DMS153 (cell line): ENCODE measurements around the gene RBKS.

Experiments
- DNase-seq: peaks from one replicate; lab custom pipeline; 2025; lab: John Stamatoyannopoulos, UW

RBKS gene

DNA sequence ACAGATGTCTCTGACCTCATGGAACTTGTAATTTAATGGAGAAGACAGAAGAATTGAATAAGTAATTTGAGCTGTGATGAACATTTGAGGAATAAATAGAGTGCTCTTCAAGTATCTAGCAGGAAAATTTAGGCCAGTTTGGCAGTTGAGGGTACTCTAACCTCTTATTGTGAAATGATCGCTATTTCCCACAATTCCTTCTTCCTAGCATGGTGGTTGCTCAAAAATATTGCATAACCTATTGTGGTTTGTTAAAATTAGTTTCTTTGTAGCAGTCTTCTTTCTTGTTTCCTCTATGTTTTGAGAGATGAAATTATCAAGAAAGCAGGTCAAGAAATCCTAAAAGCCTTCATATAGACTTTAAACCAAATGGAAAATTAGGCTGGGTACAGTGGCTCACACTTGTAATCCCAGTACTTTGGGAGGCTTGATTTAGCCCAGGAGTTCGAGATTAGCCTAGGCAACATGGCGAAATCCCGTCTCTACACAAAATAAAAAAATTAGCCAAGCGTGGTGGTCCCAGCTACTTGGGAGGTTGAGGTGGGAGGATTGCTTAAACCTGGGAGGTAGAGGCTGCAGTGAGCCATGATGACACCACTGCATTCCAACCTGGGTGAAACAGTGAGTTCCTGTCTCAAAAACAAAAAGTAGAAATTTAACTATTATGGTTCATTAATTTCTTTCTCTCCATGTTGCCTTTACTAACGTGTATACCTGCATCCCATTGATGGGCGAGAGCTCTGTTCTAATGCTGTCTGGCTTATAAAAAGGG, 58.7 kb downstream of the RBKS start:
- no peak for DNase-seq

DNA sequence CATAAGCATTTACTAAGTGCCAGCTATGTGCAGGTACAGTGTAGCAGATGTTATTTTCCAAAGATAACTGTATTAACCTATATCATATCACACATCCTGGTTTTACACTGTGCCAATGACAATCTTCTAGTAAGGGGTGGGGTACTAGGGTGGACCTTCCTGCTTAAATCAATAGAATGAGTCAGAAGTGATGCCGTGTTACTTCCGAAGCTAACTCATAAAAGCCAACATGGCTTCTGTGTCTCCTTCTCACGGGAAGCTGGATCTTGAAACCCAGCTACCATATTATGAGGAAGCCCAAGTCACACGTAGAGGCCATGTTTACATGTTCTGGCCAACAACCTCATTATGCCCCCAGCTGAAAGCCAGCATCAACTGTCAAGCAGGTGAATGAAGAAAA, 59.5 kb downstream of the RBKS start:
- DNase-seq, result no peak

DNA sequence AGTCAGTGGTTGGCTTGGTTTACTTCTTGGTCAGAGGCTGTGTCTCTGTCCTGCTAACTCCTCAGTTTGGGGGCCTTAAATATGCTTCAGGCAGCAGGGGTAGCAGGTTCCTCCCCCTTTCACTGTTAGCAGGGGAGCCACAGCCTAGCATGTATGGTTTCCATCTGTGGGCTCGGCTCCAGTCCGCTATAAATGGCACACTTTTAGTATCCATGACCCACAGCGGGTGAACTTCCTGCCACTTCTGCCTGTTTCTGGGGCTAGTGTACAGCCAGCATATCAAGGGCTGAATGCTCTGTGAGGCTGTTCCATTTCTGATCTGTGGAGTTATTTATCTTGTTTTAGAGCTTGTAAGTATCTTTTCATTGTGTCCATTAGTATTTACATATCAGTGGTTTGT, 60.4 kb downstream of the RBKS start:
- no peak for DNase-seq

DNA sequence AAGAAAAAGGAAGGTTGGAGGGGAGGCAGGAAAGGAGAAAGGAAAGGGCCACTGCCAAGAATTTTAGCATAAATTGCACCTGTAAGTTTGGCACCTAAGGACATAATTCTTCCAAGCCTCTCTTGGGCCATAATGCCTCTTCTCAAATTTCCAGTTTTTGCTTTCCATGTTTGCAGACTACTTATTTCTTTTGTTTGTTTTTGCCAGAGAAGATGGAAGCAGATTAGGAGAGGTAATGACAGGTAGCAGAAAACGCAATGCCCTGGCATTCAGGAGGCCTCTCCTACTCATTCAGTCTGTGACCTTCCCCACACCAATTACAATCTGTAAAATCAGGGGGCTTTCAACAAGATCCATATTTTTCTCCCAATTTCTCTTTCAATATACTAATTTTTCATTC, 61.9 kb downstream of the RBKS start:
- DNase-seq, result peak; percentile 11

DNA sequence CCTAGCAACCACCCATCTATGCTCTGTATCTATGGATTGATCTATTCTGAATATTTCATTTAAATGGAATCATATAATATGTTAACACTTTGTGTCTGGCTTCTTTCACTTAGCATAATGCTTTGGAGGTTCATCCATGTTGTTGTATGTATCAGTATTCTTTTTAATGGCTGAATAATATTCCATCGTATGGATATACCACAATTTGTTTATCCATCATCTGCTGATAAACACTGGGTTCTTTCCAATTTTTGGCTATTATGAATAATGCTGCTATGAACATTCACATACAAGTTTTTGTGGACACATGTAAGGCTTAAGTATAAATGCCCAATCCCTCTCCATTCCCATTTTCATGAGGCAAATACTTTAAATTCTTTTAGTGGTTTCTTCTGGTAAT, 65.8 kb downstream of the RBKS start:
- no peak for DNase-seq

DNA sequence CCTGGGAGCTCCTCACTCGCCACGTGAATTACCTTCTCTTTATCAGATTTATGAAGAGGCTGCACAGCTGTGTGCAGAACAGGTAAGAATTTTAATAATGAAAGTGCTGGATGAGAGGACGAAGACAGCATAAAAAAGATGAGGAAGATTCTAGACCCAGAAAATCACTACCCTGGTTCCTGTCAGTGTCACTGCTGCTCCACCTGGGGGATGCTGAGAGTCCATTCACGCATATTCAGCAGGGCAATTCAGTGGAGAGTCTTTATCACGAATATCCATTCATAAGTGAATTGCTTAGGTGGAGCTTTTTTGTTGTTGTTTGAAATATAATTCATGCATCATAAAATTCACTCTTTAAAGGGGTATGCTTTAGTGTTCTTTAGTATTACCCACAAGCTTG, 66.6 kb downstream of the RBKS start:
- DNase-seq, result no peak

DNA sequence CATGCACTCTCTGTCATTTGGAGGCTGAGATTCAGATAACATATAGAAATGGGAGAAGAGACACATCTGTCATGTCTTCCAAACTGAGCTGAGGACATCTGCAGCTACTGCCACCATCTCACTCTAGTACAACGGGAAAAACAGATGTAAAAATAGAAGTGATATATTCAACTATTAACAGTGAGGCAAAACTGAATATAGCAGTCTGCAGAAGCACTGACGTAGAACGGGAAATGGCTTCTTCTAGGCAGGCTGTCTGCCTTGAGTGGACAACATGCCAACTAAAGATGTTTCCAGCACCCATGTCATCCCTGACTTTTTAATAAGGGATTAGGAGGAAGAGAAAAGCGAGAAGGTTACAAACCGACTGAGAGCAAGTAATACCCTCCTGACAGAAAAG, 67.1 kb downstream of the RBKS start:
- no peak for DNase-seq

DNA sequence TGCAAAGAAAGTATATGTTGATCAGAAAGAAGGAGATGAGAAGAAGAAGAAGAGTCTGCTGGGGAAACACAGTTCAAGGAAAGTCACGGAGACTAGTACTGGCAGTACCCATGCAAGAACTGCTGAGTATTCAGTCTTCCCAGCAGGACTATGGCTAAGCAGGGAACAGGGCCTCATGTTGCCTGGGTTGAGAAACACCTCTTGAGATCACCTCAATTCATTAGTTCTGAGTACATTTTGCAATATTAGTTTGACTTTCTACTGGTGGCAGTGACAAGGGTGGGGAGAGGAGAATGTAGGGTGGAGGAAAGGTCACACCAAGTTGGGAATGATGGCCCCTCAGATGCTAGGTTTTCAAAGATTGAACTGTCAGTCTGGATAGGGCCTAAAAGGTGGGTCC, 68.1 kb downstream of the RBKS start:
- no peak for DNase-seq

DNA sequence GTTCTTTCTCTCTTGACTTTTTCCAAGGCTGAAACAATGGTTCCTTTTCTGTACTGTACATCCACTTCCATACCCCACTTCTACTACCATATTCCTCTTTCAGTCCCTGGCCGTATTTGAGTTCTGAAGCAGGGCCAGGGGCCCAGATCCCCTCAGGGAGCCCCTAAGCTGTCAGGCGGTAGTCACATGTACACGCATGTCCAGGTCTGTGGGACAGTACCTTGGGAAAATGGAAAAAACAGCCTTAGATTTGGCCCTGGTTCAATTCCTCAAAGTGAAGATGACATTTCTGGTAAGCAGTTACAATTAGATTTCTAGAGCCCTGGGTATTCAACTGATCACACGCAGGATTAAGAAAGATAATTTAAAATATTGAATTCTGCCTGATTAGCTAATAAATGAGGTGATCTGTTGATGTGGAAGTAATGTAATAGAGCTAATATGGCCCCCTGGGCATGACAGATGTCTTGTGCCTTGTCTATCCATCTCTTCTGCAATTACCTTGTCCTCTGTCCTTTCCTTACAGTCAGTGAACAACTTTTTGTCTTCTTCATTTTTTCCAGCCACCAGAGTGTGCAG, 74.2 kb downstream of the RBKS start:
- DNase-seq, result no peak

DNA sequence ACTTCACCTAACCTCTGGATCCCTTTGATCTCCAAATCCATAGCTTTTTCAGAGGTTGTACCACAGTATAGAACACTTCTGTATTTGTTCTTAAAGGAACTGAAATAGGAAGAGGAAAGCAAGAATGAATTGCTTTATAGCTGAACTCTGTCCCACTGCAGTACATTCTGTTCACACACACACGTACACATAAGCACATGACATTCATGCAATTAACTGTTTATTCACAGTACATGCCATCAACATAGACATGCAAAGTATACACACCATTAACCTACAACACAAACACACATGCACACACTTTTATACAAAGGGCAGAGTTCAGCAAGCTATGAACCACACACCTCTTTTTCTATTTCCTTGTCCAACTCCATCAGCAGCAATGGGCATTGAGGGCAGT, 75.4 kb downstream of the RBKS start:
- no peak for DNase-seq

DNA sequence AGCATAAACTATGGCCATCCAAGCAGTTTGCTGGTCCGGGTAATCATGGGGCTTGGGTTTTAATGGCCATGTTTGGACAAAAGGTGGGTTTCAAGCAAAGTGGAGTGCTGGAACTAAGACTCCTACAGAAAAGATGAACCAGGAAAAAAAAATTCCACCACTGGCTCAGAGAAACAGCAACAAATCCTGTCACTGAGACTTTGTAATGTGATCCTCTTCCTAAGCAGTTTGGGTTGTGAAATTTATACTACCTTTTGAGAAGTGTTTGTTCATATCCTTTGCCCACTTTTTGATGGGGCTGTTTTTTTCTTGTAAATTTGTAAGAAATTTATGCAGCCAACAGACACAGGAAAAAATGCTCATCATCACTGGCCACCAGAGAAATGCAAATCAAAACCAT, 78.4 kb downstream of the RBKS start:
- no peak for DNase-seq

DNA sequence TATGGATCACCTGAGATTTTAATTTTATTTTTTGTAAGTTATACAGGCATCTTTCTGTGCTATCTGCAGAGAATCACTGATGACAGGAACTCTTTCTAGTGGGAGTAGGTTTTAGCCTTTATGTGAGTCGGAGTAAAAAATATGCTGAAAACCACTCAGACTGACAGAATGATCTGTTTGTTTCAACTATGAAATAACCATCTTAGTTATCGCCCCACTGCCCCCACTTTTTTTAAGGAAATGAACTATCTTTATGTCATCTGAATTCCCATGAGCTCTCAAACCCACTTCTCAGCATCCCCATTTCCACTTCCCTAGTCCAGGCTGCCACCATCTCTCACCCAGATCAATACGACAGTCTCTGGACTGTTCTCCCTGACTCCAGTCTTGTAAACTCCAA, 79.7 kb downstream of the RBKS start:
- no peak for DNase-seq

DNA sequence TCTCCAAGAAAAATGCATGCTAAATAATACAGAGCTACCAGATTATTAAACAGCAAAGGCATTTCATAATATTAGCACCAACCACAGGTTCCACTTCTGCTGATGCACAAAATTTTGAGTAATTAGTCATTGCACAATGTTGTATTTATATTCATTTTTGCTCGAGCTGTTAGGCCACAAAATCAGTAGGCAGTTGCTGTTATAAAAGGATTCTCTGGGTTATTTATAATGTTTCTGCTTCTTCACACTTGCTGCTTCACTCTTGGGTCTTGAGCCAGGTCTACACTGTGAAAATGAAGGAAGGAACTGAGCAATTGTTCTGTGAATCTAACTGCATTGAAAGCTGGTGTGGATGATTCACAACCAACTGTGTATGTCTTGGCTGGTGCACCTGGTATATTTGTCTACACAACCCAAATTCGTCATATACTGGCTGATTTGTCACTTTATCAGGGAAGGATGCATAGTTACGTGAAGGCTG, 80.4 kb downstream of the RBKS start:
- DNase-seq, result no peak

DNA sequence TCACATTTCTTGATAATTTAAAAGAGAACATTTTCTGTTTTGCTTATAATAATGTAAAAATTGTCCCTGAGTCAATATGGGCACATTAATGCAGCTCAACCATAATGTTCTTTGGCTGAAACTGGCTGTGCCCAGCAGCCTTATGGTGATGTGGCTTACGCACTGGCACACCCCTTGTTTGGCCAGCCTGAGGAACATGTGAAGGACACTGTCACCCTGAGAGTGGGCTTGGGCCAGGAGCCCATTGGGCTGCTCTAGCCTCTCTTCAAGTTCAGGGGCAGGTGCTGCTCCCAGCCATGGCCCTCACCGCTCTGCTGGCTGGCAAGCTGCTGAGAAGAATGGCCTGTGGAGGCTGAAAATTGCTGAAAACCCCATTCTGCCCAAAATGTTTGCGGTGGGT, 81.2 kb downstream of the RBKS start:
- DNase-seq, result no peak

DNA sequence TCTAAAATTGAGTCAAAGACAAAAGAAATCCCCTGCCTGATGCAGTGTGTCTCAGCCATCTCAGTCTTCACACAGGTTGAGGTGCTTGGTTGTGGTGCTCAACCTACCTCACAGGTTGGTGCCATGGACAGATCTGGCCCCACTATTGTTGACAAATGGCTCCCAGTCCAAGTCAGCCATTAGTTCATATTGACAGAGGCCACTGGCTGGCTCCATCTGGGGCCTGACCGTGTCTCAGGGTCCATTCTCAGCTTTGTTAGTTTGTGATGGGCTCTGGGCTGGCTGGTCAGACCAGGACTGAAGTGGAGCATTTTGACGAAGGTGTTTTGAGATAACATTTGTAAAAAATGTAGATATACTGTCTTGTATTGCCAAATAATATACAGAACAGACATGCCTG, 81.8 kb downstream of the RBKS start:
- DNase-seq, result no peak

DNA sequence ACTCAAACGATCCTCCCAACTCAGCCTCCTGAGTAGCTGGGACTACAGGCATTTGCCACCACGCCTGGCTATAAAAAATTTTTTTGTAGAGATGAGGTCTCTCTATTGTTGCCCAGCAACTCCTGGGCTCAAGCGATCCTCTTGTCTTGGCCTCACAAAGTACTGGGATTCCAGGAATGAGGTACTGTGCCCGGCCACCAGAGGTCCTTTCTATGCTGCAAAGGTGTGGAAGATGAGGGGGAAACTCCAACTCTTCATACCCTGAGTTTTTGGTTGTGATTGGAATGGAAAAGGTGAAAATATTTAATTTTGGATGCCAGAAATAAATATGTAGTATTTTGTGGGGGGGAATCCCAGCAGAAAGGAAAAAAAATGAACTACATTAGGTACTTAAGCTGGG, 82.7 kb downstream of the RBKS start:
- DNase-seq, result no peak

DNA sequence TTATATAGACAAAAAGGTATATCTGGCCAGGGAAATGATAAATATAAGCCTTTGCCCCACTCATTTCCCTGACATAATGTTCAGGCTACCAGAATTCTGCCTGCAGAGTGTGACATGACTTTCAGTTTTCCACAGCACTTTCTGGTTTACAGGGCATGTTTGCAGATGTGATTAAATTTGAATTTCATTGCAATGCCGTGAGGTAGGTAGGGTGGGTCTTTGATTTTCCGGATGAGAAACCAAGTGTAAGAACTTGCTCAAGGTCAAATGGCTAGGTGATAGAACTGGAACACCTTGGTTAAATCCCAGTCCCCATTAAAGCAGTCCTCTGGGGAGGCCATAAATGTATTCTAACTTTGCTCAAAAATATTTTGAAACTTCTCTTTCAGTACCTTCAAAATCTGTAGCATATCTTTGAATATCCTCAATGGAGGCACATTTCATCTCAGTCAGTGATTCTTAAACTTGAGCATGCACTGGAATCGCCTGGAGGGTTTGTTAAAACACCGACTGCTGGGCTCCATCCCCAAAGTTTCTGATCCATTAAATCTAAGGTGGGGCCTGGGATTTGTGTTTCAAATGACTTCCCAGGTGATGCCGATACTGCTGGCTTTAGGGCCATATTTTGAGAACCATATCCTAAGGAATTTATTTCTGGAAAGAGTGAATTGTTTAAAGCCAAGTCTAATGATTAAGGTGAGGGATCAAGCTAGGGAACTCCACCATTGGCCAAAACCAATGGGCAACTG, 83.7 kb downstream of the RBKS start:
- DNase-seq, result no peak

DNA sequence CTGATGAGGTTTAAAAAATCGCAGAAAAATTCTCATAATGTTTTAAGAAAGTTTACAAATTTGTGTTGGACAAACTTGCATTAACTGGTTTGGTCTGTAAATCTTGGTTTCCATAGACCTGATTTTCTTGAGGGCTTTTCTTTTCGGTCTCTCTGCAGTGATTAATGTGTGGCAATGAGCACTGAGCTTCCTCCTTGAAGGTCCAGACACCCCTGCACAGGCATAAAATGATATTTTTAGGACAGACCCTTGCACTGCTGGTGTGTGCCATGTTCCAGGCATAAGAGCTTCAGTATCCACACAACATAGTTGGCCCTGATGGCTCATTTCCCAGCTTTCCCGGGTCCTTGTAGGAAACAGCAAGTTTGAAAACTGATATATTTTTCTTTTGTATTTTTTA, 85.0 kb downstream of the RBKS start:
- DNase-seq, result no peak

DNA sequence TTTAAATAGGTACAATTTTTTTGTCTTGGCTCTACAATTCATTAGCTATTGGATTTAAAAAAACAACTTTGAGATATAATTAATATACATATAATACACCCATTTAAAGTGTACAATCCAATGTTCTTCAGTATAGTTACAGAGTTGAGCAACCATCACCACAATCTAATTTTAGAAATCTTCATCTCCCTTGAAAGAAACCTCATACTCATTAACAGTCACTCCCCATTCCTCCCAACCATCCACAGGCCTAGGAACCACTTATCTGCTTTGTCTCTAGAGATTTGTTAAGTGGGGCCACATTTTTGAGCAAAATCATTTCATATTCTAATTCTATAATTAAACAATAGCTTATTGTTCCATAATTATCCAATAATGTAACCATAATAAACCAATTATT, 86.0 kb downstream of the RBKS start:
- no peak for DNase-seq

DNA sequence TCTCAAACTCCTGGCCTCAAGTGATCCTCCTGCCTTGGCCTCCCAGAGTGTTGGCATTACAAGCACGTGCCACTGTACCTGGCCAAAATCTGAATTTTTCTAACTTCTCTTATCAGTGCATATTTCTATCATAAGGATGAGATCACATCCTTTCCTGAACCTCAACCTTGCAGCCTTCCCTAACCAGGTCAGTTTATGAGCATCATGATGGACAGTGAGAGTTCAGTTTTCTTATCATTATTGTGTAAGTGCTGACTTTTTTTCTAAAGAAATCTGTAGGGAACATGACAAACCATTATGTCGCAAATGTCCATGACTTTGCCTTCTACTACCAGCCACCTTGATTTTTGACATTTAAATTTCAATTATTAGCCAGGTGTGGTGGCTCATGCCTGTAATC, 87.1 kb downstream of the RBKS start:
- DNase-seq, result no peak

DNA sequence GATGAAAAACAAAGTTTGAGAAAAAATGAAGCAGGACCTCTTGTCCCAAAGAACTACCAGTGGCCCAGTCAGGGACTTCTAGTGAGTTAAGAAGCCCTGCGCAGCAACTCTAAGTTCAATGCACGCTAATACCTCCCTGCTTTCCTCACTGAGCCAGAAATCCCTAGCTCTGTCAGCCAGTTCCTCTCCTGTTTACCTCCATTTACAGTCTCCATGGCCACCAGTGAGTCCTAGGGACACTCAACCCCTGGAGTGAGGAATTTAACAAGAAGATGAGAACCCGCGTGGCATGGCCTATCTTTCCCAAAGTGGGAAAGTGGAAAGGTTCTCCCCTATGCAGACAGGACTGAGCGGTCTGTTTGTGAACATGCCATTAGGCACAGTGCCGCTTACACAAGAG, 87.6 kb downstream of the RBKS start:
- no peak for DNase-seq

DNA sequence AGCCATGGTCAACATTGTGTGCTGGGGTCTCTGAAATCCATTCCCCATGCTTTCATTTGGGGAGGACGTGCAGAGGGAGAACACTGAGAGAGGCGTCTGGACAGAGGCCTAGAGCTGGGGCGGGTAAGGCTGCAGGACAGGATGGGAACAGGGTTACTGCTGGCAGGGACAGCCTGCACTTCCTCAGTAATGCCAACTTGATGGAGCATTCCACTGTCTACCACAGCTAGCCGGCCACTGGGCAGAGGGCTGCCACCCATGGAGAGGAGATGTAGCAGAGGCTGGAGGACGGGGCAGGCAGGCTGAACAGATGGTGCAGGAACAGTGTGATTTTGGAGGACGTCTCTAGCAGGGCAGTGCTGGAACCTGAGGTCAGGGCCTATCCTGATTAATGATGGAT, 89.3 kb downstream of the RBKS start:
- no peak for DNase-seq

DNA sequence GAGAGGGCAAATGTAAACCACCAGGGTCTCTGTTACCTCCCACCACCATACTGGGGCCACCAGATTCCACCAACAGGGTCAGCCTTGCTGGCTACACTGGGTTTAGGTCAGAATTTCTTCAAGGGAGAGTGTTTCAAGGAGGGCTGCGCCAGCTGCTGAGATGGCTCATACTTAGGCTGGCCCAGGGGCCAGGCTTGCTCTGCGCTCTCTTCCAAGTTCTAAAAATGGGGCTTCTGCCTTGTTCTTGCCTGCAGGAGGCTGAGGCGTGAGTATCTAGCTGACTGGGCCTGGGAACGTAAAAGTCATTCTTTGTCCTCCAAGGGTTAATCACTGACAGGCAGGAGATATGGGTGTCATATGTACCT, 90.6 kb downstream of the RBKS start:
- no peak for DNase-seq
